ENCODE measurements around the gene CYP26A1.

CYP26A1 gene, protein sequence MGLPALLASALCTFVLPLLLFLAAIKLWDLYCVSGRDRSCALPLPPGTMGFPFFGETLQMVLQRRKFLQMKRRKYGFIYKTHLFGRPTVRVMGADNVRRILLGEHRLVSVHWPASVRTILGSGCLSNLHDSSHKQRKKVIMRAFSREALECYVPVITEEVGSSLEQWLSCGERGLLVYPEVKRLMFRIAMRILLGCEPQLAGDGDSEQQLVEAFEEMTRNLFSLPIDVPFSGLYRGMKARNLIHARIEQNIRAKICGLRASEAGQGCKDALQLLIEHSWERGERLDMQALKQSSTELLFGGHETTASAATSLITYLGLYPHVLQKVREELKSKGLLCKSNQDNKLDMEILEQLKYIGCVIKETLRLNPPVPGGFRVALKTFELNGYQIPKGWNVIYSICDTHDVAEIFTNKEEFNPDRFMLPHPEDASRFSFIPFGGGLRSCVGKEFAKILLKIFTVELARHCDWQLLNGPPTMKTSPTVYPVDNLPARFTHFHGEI

DNA sequence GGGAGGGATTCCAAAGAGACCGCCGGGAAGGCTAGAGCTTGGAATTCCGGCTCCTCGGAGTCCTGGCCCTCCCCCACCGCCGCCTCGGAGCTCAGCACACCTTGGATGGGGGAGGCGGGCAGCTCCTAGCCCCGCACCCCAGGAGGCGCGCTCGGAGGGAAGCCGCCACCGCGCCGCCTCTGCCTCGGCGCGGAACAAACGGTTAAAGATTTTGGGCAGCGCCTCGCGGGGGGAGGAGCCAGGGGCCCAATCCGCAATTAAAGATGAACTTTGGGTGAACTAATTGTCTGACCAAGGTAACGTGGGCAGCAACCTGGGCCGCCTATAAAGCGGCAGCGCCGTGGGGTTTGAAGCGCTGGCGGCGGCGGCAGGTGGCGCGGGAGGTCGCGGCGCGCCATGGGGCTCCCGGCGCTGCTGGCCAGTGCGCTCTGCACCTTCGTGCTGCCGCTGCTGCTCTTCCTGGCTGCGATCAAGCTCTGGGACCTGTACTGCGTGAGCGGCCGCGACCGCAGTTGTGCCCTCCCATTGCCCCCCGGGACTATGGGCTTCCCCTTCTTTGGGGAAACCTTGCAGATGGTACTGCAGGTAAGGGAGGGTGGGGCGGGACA lies at the start of gene CYP26A1:
CYP26A1 (plus strand) TSS at position 355 of the 608 bp plus-strand sequence; CDS start at position 397, 42 bp downstream.
- TF ChIP-seq CTCF (conservative IDR thresholded peaks at IDR 0.05): no peak; the same call in 1 of the 2 replicates
- no peak for TF ChIP-seq ZFX (IDR thresholded peaks at IDR 0.05)

DNA sequence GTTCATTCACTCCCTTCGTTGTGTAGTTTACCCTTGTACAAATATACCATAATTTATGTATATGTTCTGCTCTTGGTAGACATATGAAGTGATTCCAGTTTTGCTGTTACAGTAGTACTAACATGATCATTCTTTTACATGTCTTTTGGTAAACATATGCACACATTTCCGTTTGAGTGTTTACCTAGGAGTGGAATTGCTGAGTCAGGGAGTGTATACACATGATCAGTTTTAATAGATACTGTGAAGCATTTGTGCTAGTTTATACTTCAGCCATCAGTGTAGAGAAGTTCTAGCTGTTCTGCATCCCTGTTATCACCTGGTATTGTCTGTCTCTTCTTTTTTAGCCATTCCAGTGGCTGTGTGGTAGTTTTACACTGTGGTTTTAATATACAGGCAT lies 47.6 kb upstream of the CYP26A1 start:
- H3K27ac ChIP-seq: no peak overlapping the region
- no peak for TF ChIP-seq CTCF (conservative IDR thresholded peaks at IDR 0.05)
- no peak for TF ChIP-seq ZFX (IDR thresholded peaks at IDR 0.05)

More for the DNA sequence above, at the start of gene CYP26A1:
- H3K27ac ChIP-seq: no peak within 1 kb of the TSS

DNA sequence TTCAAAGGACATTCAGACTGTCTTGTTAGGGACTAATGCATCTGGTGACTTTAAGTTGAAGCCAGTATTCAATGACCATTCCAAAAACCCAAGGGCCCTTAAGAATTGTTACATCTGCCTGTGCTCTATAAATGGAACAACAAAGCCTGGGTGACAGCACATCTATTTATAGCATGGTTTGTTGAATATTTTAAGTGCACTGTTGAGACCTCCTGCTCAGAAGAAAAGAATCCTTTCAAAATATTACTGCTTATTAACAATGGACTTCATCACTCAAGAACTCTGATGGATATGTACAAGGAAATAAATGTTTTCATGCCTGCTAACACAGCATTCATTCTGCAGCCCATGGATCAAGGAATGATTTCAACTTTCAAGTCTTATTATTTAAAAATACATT lies 46.2 kb upstream of the CYP26A1 start:
- TF ChIP-seq ZFX (IDR thresholded peaks at IDR 0.05): no peak
- TF ChIP-seq CTCF (conservative IDR thresholded peaks at IDR 0.05): no peak
- H3K27ac ChIP-seq: no peak overlapping the region

DNA sequence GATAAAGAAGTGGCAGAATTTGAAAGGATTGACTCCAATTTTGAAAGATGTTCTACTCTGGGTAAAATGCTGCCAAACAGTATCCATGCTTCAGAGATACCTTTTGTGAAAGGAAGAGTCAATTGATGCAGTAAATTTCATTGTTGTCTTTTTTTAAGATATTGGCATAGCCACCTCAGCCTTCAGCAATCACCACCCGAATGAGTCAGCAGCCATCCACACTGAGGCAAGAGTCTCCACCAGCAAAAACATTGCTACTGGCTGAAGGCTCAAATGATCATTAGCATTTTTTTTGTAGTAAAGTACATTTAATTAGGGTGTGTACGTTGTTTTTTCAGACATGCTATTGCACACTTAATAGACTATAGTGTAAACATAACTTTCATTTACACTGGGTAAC lies 44.8 kb upstream of the CYP26A1 start:
- TF ChIP-seq ZFX (IDR thresholded peaks at IDR 0.05) (no peak), CTCF (conservative IDR thresholded peaks at IDR 0.05) (no peak)
- no peak overlapping the region for H3K27ac ChIP-seq

DNA sequence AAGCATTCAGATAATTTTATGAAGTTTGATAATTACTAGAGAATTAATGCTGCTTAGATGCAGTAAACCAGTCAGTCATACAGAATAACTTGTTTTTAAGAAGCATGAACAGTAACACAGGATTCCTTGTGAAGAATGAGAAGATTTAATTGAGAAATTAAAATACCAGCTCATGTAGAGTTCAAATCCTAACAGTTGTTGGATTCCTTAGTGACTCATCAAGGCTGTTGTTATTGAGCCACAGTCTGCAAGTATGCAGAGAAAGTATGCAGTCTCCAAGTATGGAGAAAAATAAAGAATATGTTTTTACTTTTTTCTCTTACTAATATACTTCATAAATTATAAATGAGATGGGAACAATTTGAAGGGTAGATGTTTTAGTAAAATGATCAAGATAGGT lies 43.3 kb upstream of the CYP26A1 start:
- TF ChIP-seq ZFX (IDR thresholded peaks at IDR 0.05) (no peak), CTCF (conservative IDR thresholded peaks at IDR 0.05) (no peak)
- H3K27ac ChIP-seq: no peak overlapping the region

- H3K27ac ChIP-seq: no peak overlapping the region
- TF ChIP-seq CTCF (conservative IDR thresholded peaks at IDR 0.05) (no peak), ZFX (IDR thresholded peaks at IDR 0.05) (no peak)
Measured at GRCh38 chr10:93032105-93032808, 41.4 kb upstream of the CYP26A1 start.

- no peak overlapping the region for H3K27ac ChIP-seq
- TF ChIP-seq CTCF (conservative IDR thresholded peaks at IDR 0.05) (no peak), ZFX (IDR thresholded peaks at IDR 0.05) (no peak)
Measured at GRCh38 chr10:93032809-93033137, 40.9 kb upstream of the CYP26A1 start.

Data from C4-2B (cell line).